Activated naive CD8-positive, alpha-beta T cell (primary cell): ENCODE results near the gene RAB3IL1.

Experiments used
- H3K27ac Mint-ChIP-seq: one replicate; pipeline ENCODE4 v1.8.0; 2021; ENCODE audit warnings: mixed read lengths
- H3K27me3 Mint-ChIP-seq: one replicate; pipeline ENCODE4 v1.8.0; 2021; ENCODE audit warnings: mixed read lengths
- H3K36me3 Mint-ChIP-seq: one replicate; pipeline ENCODE4 v1.8.0; 2021; ENCODE audit warnings: mixed read lengths
- H3K4me1 Mint-ChIP-seq: one replicate; pipeline ENCODE4 v1.8.0; 2021; ENCODE audit warnings: low read depth, mixed read lengths
- H3K4me3 Mint-ChIP-seq: one replicate; pipeline ENCODE4 v1.8.0; 2021; ENCODE audit warnings: mild to moderate bottlenecking, mixed read lengths
- H3K9me3 Mint-ChIP-seq: one replicate; pipeline ENCODE4 v1.8.0; 2021; ENCODE audit warnings: low read depth, mixed read lengths

Gene RAB3IL1

DNA sequence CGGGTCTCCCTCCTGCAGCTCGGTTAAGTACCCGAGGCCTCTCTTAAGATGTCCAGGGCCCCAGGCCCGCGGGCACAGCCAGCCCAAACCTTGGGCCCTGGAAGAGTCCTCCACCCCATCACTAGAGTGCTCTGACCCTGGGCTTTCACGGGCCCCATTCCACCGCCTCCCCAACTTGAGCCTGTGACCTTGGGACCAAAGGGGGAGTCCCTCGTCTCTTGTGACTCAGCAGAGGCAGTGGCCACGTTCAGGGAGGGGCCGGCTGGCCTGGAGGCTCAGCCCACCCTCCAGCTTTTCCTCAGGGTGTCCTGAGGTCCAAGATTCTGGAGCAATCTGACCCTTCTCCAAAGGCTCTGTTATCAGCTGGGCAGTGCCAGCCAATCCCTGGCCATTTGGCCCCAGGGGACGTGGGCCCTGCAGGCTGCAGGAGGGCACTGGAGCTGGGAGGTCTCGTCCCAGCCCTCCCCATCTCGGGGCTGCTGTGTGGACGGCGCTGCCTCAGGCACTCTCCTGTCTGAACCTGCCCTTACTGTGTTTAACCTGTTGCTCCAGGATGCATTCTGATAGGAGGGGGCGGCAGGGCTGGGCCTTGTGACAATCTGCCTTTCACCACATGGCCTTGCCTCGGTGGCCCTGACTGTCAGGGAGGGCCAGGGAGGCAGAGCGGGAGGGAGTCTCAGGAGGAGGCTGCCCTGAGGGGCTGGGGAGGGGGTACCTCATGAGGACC, 51.0 kb downstream of the RAB3IL1 start:
- Mint-ChIP-seq H3K4me3 (no peak overlapping the region), H3K36me3 (no peaks in the 10 kb centered on the region), H3K4me1 (peaks cover 2% of the 10 kb centered on the region), H3K27ac (no peak overlapping the region), H3K9me3 (no peaks in the 10 kb centered on the region), H3K27me3 (no peaks in the 10 kb centered on the region)

GRCh38 chr11:61864814-61865775, 52.3 kb downstream of the RAB3IL1 start:
- H3K4me3 Mint-ChIP-seq, result no peak overlapping the region
- no peaks in the 10 kb centered on the region for H3K36me3 Mint-ChIP-seq
- H3K4me1 Mint-ChIP-seq, result no peaks in the 10 kb centered on the region
- no peak overlapping the region for H3K27ac Mint-ChIP-seq
- H3K9me3 Mint-ChIP-seq, result no peaks in the 10 kb centered on the region
- H3K27me3 Mint-ChIP-seq, result no peaks in the 10 kb centered on the region

DNA sequence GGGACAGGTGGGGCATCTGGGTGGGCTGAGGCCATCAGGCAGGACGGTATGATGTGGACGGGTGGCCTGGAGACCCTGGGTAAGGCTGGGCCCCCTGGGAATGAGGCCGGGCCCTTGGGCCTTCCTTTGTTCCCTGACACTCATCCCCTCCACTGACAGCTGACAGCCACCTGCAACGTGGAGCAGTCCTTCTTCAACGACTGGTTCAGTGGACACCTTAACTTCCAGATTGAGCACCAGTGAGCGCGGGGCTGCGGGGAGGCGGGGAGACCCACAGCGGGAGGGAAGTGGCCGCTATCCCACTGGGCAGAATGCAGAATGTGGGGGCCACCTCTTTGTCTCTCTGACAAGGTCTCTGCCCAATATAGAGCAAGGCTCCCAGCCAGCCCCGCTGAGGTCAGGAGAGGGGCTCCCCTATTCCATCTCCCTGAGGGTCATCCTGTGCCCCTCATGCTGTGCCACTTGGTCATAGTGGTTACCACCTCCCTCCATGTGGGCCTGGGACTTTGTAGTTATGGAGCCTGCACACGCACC, 53.8 kb downstream of the RAB3IL1 start:
- Mint-ChIP-seq H3K4me1 (no peaks in the 10 kb centered on the region), H3K27me3 (no peaks in the 10 kb centered on the region), H3K4me3 (no peak overlapping the region), H3K27ac (no peak overlapping the region), H3K36me3 (no peaks in the 10 kb centered on the region), H3K9me3 (no peaks in the 10 kb centered on the region)

DNA sequence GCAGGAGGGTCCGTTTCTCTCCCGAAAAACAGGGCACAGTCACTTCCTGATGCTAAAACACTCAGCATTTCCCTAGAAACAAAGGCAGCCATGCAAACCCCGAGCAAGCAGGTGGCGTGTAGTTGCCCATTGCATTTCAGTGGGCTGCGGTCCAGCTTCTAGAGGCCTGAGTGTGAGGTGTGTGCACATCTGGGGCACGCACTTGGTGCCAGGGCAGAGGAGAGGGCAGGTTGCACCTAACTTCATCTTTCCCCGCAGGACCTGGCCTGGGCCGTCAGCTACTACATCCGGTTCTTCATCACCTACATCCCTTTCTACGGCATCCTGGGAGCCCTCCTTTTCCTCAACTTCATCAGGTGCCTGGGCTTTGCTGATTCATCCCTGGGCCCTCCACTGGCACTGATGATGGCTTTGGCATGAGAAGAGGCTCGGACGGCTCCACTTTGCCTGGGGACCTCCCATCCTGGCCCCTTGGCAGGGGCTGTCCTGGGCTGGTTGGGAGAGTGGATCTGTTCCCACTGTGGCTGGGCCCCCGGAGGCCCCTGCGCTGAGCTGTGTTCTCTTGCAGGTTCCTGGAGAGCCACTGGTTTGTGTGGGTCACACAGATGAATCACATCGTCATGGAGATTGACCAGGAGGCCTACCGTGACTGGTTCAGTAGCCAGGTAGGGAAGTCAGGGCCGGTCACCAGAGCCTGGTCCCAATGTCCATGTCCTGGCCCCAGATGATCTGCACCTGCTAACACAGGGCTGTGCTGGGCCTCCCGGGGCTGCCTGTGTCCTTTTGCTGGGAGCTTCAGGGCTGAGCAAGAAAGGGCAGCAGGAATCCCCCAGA, 54.4 kb downstream of the RAB3IL1 start:
- H3K4me1 Mint-ChIP-seq, result no peaks in the 10 kb centered on the region
- no peaks in the 10 kb centered on the region for H3K36me3 Mint-ChIP-seq
- no peak overlapping the region for H3K4me3 Mint-ChIP-seq
- H3K9me3 Mint-ChIP-seq, result no peaks in the 10 kb centered on the region
- H3K27me3 Mint-ChIP-seq, result no peaks in the 10 kb centered on the region
- H3K27ac Mint-ChIP-seq, result no peak overlapping the region

DNA sequence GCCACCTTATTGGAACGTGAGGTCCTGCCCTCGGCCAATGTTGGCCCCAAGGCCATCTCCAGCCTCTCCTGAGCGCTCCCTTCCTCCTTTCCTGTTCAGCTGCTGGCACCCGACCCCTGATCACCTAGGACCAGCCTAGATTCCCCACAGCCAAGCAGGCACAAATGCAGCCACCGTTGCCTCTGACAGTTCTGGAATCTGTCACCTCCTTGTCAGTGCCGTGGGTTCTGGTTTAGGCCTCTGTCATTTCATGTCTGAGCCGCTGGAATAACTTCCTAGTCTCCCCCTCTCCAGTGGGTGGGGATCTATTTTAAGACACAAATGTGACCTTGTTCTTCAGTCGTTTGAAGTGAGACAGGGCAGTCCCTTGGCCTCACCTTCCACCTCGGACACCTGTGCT, 55.7 kb downstream of the RAB3IL1 start:
- Mint-ChIP-seq H3K9me3 (no peaks in the 10 kb centered on the region), H3K4me1 (no peaks in the 10 kb centered on the region), H3K36me3 (no peaks in the 10 kb centered on the region), H3K27ac (no peak overlapping the region), H3K4me3 (no peak overlapping the region), H3K27me3 (no peaks in the 10 kb centered on the region)

- no peaks in the 10 kb centered on the region for H3K4me1 Mint-ChIP-seq
- no peak overlapping the region for H3K27ac Mint-ChIP-seq
- no peak overlapping the region for H3K4me3 Mint-ChIP-seq
- no peaks in the 10 kb centered on the region for H3K27me3 Mint-ChIP-seq
- H3K9me3 Mint-ChIP-seq, result no peaks in the 10 kb centered on the region
- H3K36me3 Mint-ChIP-seq, result no peaks in the 10 kb centered on the region
Observed at GRCh38 chr11:61860054-61860903, 57.1 kb downstream of the RAB3IL1 start.

GRCh38 chr11:61855939-61856680, 61.3 kb downstream of the RAB3IL1 start:
- Mint-ChIP-seq H3K36me3 (no peaks in the 10 kb centered on the region), H3K27ac (no peak overlapping the region), H3K9me3 (no peaks in the 10 kb centered on the region), H3K4me1 (no peaks in the 10 kb centered on the region), H3K4me3 (no peak overlapping the region), H3K27me3 (no peaks in the 10 kb centered on the region)

- no peaks in the 10 kb centered on the region for H3K9me3 Mint-ChIP-seq
- H3K36me3 Mint-ChIP-seq, result no peaks in the 10 kb centered on the region
- no peak overlapping the region for H3K4me3 Mint-ChIP-seq
- no peaks in the 10 kb centered on the region for H3K4me1 Mint-ChIP-seq
- H3K27ac Mint-ChIP-seq, result no peak overlapping the region
- H3K27me3 Mint-ChIP-seq, result no peaks in the 10 kb centered on the region
Observed at GRCh38 chr11:61854966-61855714, 62.2 kb downstream of the RAB3IL1 start.

- Mint-ChIP-seq H3K27ac (no peak overlapping the region), H3K4me1 (no peaks in the 10 kb centered on the region), H3K4me3 (no peak overlapping the region), H3K36me3 (no peaks in the 10 kb centered on the region), H3K27me3 (no peaks in the 10 kb centered on the region), H3K9me3 (no peaks in the 10 kb centered on the region)
Observed at GRCh38 chr11:61854206-61854895, 63.0 kb downstream of the RAB3IL1 start.

GRCh38 chr11:61853698-61854169, 63.6 kb downstream of the RAB3IL1 start:
- Mint-ChIP-seq H3K4me3 (no peak overlapping the region), H3K27me3 (no peaks in the 10 kb centered on the region), H3K9me3 (no peaks in the 10 kb centered on the region), H3K4me1 (no peaks in the 10 kb centered on the region), H3K27ac (no peak overlapping the region), H3K36me3 (no peaks in the 10 kb centered on the region)

GRCh38 chr11:61851900-61852295, 65.5 kb downstream of the RAB3IL1 start:
- Mint-ChIP-seq H3K27ac (no peak overlapping the region), H3K36me3 (no peaks in the 10 kb centered on the region), H3K27me3 (no peaks in the 10 kb centered on the region), H3K4me1 (no peaks in the 10 kb centered on the region), H3K9me3 (no peaks in the 10 kb centered on the region), H3K4me3 (no peak overlapping the region)

DNA sequence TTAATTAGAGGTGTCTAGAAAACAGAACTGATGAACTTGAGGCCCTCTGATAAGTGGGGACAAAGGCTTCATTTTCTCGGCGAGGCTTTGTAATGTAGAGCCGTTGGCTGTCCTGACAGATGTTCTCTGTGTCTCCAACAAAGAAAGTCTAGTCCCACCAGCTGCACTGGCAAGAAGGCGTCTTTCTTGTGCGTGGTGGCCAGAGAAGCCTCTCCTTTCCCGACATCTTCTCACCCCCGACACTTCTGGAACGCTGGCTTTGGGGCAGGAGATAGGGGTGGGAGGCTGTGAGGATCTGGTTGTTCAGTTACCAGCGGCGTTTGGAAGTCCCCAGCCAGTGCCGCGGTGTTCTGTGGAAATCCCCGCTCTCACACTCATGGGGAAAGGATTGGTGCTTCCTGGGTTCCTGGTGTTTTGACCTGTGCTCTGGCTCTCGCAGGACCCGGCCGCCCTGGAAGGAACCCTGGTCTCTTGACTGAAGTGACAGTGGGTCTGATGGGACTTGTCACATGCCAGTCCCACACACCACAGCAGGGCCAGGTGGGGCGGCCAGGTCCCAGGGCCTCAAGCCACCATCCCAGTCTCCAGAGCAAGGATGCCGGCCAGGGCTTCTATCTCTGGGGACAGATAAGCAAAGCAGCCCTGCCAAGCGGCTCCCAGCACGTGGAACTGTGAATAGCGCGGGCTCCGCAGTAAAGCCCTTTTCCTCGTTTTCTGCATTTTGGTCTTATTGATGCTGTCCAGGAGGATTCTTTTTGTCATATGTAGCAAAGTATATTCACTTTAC, 66.1 kb downstream of the RAB3IL1 start:
- no peak overlapping the region for H3K27ac Mint-ChIP-seq
- no peaks in the 10 kb centered on the region for H3K36me3 Mint-ChIP-seq
- no peak overlapping the region for H3K4me3 Mint-ChIP-seq
- no peaks in the 10 kb centered on the region for H3K27me3 Mint-ChIP-seq
- no peaks in the 10 kb centered on the region for H3K9me3 Mint-ChIP-seq
- H3K4me1 Mint-ChIP-seq, result no peaks in the 10 kb centered on the region
